GM23338 (cell line): ENCODE results near the gene C11orf52. TPM values are rescaled to one million over a fixed set of nuclear protein-coding genes. Genes with fewer than 3 reads are reported as not detected.

Experiments used
- ATAC-seq: fragments of 200-7000 bp; cut with Tn5 transposase; 3 replicates; pipeline ENCODE4 v1.9.1; 2020
- DNase-seq: peaks from one replicate; pipeline ENCODE4 v3.0.0-alpha.2; 2015; ENCODE audit warnings: low spot score
- H2AFZ ChIP-seq: fragments of 200-600 bp; sonication (generic); 2 replicates; pipeline ENCODE4 v1.8.0; 2016; ENCODE audit warnings: antibody characterized with exemption, mild to moderate bottlenecking, moderate library complexity
- H3F3A ChIP-seq: fragments of 200-600 bp; sonication (generic); replicated peaks from 2 replicates; pipeline ENCODE4 v1.8.0; 2017; ENCODE audit warnings: antibody characterized with exemption, mixed run types, low read depth
- H3K27ac ChIP-seq: fragments of 200-600 bp; sonication (generic); 2 replicates; pipeline ENCODE4 v1.6.1; 2016; ENCODE audit warnings: low read depth
- H3K27me3 ChIP-seq: fragments of 200-600 bp; sonication (generic); 2 replicates; pipeline ENCODE4 v1.8.0; 2016; ENCODE audit warnings: mild to moderate bottlenecking, mixed run types, moderate library complexity; ENCODE audit not compliant: insufficient read depth
- H3K36me3 ChIP-seq: fragments of 200-600 bp; sonication (generic); 2 replicates; pipeline ENCODE4 v1.8.0; 2016; ENCODE audit warnings: mild to moderate bottlenecking; ENCODE audit not compliant: insufficient read depth
- H3K4me1 ChIP-seq: fragments of 200-600 bp; sonication (generic); 2 replicates; pipeline ENCODE4 v1.8.0; 2016; ENCODE audit warnings: mild to moderate bottlenecking, moderate library complexity; ENCODE audit not compliant: insufficient read depth
- H3K4me2 ChIP-seq: fragments of 200-600 bp; sonication (generic); 2 replicates; pipeline ENCODE4 v1.7.1; 2017; ENCODE audit warnings: mixed run types
- H3K4me3 ChIP-seq: fragments of 200-600 bp; sonication (generic); 2 replicates; pipeline ENCODE4 v1.6.1; 2016; ENCODE audit warnings: mixed run types
- H3K79me2 ChIP-seq: fragments of 200-600 bp; sonication (generic); replicated peaks from 2 replicates; pipeline ENCODE4 v1.8.0; 2017; ENCODE audit warnings: mild to moderate bottlenecking; ENCODE audit not compliant: insufficient read depth
- H3K9me2 ChIP-seq: fragments of 200-600 bp; sonication (generic); 2 replicates; pipeline ENCODE4 v1.8.0; 2017; ENCODE audit not compliant: insufficient read depth
- H4K20me1 ChIP-seq: fragments of 200-600 bp; sonication (generic); replicated peaks from 2 replicates; pipeline ENCODE4 v1.8.0; 2017; ENCODE audit warnings: mild to moderate bottlenecking; ENCODE audit not compliant: insufficient read depth
- H3K27ac Mint-ChIP-seq: 2 replicates; pipeline ENCODE4 v1.8.0; 2020; ENCODE audit warnings: inconsistent platforms, mild to moderate bottlenecking, moderate library complexity, mixed read lengths
- H3K27me3 Mint-ChIP-seq: 3 replicates; pipeline ENCODE4 v1.8.0; 2022; ENCODE audit warnings: low read depth, mild to moderate bottlenecking, moderate library complexity, mixed read lengths, inconsistent platforms; ENCODE audit not compliant: insufficient read depth, poor library complexity
- H3K36me3 Mint-ChIP-seq: 3 replicates; pipeline ENCODE4 v1.8.0; 2021; ENCODE audit warnings: low read depth, mild to moderate bottlenecking, inconsistent platforms, moderate library complexity, mixed read lengths
- H3K4me1 Mint-ChIP-seq: 3 replicates; pipeline ENCODE4 v1.8.0; 2020; ENCODE audit warnings: mild to moderate bottlenecking, inconsistent platforms, mixed read lengths
- H3K4me3 Mint-ChIP-seq: 3 replicates; pipeline ENCODE4 v1.8.0; 2021; ENCODE audit warnings: moderate library complexity, mild to moderate bottlenecking, inconsistent platforms, mixed read lengths
- H3K9me3 Mint-ChIP-seq: 3 replicates; pipeline ENCODE4 v1.8.0; 2020; ENCODE audit warnings: moderate library complexity, mild to moderate bottlenecking, inconsistent platforms, mixed read lengths
- CREB1 ChIP-seq: fragments of 250-450 bp; sonication (Bioruptor Pico); IDR thresholded peaks from 2 replicates; pipeline ENCODE4 v1.5.0; 2020; ENCODE audit warnings: low read depth, mild to moderate bottlenecking, moderate library complexity
- REST ChIP-seq: IDR thresholded peaks from one replicate; pipeline ENCODE4 v1.6.1; 2018; ENCODE audit warnings: antibody characterized with exemption; ENCODE audit not compliant: unreplicated experiment
- ZNF331 ChIP-seq: fragments of 250-450 bp; sonication (Bioruptor Pico); IDR thresholded peaks from 2 replicates; pipeline ENCODE4 v1.5.0; 2020; ENCODE audit warnings: low read depth, mild to moderate bottlenecking, moderate library complexity
- polyA plus RNA-seq: library from polyadenylated mRNA; unstranded; fragments of >200 nt; fragmentation: Nextera tagmentation; extraction: Ambion mirVana; gene quantifications from 2 replicates; pipeline ENCODE4 v1.2.1, GENCODE V29; 2016
- total RNA-seq: library from RNA; depleted of rRNA; stranded (reverse); fragments of >200 nt; shearing (Covaris generic); gene quantifications from 2 replicates; pipeline ENCODE4 v1.2.3, GENCODE V29; 2014
- TF ChIP-seq, protein P1 (sequence below): IDR thresholded peaks from 2 replicates; pipeline ENCODE4 v1.6.1; 2016; ENCODE audit warnings: antibody characterized with exemption
- TF ChIP-seq, protein P2 (sequence below), 2 experiments: fragments of 200-600 bp in 1 of 2; sonication (generic) in 1 of 2; conservative IDR thresholded peaks; 2 replicates each; pipeline versions ENCODE4 v1.5.1 to v1.6.1; 2016 to 2017; ENCODE audit warnings: antibody characterized with exemption in 2 of 2, low read depth in 2 of 2, mild to moderate bottlenecking in 2 of 2, moderate library complexity in 1 of 2

C11orf52 gene
- total and polyA plus RNA-seq, 2 experiments from 2014 or later, result 1.0 to 4.1 TPM

- TF ChIP-seq, protein P1, sequence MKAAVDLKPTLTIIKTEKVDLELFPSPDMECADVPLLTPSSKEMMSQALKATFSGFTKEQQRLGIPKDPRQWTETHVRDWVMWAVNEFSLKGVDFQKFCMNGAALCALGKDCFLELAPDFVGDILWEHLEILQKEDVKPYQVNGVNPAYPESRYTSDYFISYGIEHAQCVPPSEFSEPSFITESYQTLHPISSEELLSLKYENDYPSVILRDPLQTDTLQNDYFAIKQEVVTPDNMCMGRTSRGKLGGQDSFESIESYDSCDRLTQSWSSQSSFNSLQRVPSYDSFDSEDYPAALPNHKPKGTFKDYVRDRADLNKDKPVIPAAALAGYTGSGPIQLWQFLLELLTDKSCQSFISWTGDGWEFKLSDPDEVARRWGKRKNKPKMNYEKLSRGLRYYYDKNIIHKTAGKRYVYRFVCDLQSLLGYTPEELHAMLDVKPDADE, result no peak
- TF ChIP-seq ZNF331 (CRISPR knock-in tag), result no peak
Observed at GRCh38 chr11:111969344-111969743, 50.6 kb downstream of the C11orf52 start (continued).

DNA sequence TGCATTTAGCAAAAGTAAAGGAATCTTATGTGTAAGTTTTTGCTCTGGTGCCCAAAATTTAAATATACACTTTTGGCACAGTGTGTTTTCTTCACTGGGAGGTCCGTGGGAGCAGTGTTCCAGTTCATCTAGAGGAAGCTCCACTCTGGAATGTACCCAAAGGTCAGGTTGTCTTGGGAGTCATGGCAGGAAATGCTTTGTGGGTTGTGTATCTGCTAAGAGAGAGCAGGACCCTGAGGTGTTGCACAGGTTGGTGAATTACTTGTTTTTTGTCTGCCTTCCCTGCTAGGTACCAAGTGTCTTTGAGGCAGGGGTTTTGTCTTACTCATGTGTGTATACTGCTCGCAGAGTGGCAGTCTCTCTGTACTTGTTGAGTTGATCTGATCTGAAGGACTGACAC lies 55.7 kb downstream of the C11orf52 start:
- Histone ChIP-seq H3K27me3 (no peaks in the 10 kb centered on the region), H3K9me2 (no peaks in the 10 kb centered on the region), H3K4me2 (no peak overlapping the region), H3K27ac (no peak overlapping the region), H4K20me1 (no peaks in the 10 kb centered on the region), H3K4me3 (no peak overlapping the region), H3K79me2 (no peaks in the 10 kb centered on the region), H3F3A (peaks cover 5% of the 10 kb centered on the region; the same call in 1 of the 2 replicates), H2AFZ (no peak overlapping the region), H3K4me1 (peaks cover 17% of the 10 kb centered on the region), H3K36me3 (peaks cover 5% of the 10 kb centered on the region; the same call in 1 of the 2 replicates)
- TF ChIP-seq, protein P2, sequence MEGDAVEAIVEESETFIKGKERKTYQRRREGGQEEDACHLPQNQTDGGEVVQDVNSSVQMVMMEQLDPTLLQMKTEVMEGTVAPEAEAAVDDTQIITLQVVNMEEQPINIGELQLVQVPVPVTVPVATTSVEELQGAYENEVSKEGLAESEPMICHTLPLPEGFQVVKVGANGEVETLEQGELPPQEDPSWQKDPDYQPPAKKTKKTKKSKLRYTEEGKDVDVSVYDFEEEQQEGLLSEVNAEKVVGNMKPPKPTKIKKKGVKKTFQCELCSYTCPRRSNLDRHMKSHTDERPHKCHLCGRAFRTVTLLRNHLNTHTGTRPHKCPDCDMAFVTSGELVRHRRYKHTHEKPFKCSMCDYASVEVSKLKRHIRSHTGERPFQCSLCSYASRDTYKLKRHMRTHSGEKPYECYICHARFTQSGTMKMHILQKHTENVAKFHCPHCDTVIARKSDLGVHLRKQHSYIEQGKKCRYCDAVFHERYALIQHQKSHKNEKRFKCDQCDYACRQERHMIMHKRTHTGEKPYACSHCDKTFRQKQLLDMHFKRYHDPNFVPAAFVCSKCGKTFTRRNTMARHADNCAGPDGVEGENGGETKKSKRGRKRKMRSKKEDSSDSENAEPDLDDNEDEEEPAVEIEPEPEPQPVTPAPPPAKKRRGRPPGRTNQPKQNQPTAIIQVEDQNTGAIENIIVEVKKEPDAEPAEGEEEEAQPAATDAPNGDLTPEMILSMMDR (conservative IDR thresholded peaks at IDR 0.05; ENCODE audit: low read depth in 2 of 2), result no peak
- TF ChIP-seq ZNF331 (CRISPR knock-in tag), result no peak
- TF ChIP-seq REST, result no peak
- TF ChIP-seq CREB1 (CRISPR knock-in tag), result no peak
- no peak overlapping the region for H3K4me3 Mint-ChIP-seq
- H3K27me3 Mint-ChIP-seq, result peaks cover 17% of the 10 kb centered on the region
- peaks cover 11% of the 10 kb centered on the region; the same call in 2 of the 3 replicates for H3K36me3 Mint-ChIP-seq
- ATAC-seq, result no peak
- peaks cover 23% of the 10 kb centered on the region for H3K4me1 Mint-ChIP-seq
- H3K9me3 Mint-ChIP-seq, result no peaks in the 10 kb centered on the region
- H3K27ac Mint-ChIP-seq, result no peak overlapping the region
- DNase-seq, result no peak
